ENCODE measurements around the gene CASTOR1.

- TF ChIP-seq CTCF (IDR thresholded peaks at IDR 0.05) (no peak), POLR2AphosphoS5 (IDR thresholded peaks at IDR 0.05) (no peak), POLR2A (IDR thresholded peaks at IDR 0.05) (no peak), EP300 (IDR thresholded peaks at IDR 0.05) (no peak)
Measured at GRCh38 chr22:30260276-30260675, 29.0 kb downstream of the CASTOR1 start.

Data from upper lobe of left lung (tissue), 4 donors.